HG03060 (cell line): ENCODE results near the gene FCGR3B.
"Not testable (repeated sequence)": the region's sequence is repeated elsewhere in the genome, so short reads cannot be mapped to it uniquely, and the experiment has no call there.

ENCODE experiments used
- ATAC-seq: cut with Tn5 transposase; IDR thresholded peaks from one replicate; pipeline ENCODE4 v1.9.1; 2021; ENCODE audit warnings: low read depth, moderate number of reproducible peaks; ENCODE audit not compliant: unreplicated experiment

Gene FCGR3B

GRCh38 chr1:161606541-161607336 lies 24.2 kb downstream of the FCGR3B start:
- ATAC-seq: not testable (repeated sequence)

DNA sequence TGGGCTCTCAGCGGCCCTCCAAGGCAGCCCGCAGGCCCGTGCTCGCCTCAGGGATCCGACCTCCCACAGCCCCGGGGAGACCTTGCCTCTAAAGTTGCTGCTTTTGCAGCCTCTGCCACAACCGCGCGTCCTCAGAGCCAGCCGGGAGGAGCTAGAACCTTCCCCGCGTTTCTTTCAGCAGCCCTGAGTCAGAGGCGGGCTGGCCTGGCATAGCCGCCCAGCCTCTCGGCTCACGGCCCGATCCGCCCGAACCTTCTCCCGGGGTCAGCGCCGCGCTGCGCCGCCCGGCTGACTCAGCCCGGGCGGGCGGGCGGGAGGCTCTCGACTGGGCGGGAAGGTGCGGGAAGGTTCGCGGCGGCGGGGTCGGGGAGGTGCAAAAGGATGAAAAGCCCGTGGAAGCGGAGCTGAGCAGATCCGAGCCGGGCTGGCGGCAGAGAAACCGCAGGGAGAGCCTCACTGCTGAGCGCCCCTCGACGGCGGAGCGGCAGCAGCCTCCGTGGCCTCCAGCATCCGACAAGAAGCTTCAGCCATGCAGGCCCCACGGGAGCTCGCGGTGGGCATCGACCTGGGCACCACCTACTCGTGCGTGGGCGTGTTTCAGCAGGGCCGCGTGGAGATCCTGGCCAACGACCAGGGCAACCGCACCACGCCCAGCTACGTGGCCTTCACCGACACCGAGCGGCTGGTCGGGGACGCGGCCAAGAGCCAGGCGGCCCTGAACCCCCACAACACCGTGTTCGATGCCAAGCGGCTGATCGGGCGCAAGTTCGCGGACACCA lies 25.0 kb downstream of the FCGR3B start:
- ATAC-seq: not testable (repeated sequence)

DNA sequence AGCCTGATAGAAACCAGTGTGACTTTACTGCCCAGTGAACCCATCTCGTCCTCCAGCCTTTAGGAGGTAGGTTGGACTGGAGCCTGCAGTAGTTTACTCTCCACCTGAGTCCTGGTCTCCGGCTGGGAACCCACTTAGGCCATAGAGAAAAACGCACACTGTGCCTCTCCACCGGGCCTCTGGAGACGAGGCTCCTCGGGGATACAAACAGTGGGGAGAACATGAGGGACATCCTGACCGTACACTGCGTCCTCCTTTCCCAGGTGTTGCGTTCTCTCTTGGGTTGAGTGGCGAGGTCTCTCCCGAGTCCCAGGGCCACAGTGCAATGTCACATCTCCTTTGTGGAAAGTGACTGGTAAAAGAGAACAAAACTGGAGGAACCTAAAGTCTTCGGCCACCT lies 26.0 kb downstream of the FCGR3B start:
- not testable (repeated sequence) for ATAC-seq

DNA sequence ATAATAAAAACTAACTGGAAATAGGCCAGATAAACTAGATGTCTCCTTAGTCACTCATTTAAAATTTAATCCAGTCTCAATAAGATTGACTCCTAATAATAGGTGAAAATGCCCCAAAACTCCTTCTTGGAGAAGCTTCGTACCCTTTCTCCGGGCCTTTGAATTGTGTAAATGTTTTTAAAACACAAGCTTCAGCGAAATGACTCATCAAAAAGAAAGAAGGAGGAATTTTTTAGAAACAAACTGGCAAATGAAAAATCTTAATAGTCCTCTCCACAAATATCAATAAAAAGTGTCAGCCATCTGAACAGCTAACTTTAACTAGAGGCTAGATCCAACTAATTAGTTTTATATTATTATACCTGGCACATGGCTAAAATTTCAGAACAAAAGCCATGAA lies 33.9 kb downstream of the FCGR3B start:
- ATAC-seq: not testable (repeated sequence)

DNA sequence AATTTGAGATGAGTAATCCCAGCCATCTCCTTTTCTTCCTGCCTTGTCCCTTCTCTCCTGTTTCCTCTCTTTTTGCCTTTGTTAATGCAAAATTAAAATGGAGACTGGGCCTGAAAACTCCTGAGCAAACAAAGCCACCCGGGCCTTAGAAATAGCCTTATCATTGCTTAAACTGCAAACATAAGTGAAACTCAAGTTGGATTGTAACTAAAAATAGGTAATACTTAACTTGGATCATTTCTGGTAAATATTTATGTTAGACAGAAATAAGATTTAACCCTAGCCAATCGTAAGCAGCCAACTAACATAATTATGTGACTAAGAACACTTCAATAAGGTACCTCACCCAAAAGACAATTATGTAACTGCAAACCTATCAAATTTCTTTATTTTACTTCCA lies 35.4 kb downstream of the FCGR3B start:
- ATAC-seq: not testable (repeated sequence)

GRCh38 chr1:161595173-161595572 lies 35.8 kb downstream of the FCGR3B start:
- not testable (repeated sequence) for ATAC-seq

DNA sequence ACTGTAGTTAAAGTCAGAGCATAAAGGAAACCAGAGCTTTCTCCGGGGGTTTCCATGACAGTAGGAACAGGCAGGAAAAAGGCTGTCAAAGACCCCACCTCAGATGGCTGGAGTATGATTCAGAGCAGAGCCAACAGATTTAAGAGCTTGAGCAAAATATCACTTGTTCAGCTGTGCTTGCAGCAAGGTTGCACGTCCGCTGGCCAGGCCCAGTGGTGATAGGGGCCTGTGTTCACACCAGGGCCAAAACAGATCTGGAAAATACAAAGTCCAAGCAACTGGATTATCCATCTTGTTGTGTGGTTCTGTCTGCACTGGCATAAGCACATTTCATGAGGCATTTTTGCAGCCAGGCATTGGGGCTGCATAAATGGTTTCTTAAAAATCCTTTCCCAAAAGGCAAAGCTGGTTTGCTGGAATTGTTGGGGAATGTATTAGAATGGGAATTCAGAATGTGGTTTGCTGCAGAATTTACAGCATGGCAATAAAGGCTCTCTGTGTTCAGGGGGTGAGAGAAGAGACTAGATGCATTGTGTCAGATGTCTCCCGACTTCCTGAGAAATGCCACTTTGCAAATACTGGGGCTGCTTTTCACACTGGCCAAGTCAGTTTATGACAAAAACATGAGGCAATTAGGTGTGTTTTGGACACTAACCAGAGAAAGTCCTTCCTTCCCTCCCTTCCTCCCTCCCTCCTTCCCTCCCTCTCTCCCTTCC lies 36.5 kb downstream of the FCGR3B start:
- not testable (repeated sequence) for ATAC-seq

DNA sequence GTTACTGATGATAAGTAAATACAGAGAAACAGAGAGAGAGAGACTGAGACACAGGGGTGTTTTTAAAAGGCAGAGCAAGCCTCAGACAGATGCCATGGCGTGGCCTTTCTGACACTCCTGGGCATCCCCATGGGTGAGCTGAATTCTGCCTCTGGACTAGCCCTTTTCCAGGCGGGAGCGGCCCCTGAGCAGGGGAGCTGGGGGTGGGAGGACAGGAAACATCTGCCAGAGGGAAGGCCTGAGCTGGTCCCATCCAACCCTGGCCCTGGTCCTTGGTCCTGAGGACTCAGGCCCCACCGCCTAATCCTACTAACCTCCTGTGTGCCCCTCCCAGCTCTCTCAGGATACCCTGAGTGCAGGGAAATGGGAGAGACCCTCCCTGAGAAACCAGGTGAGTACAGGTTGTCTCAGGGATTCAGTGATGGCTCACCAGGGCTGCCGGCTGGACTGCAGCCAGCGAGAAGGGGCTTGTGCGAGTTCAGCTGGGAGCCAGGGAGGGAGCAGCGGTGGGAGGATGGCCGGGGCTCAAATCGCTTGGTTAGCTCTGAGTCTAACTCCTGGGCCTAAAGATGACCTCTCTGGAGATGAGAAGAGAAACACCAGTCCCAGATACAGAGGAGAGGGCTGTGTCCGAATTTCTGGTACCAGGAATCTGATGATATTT lies 37.8 kb downstream of the FCGR3B start:
- not testable (repeated sequence) for ATAC-seq

GRCh38 chr1:161592586-161592985 lies 38.4 kb downstream of the FCGR3B start:
- not testable (repeated sequence) for ATAC-seq

DNA sequence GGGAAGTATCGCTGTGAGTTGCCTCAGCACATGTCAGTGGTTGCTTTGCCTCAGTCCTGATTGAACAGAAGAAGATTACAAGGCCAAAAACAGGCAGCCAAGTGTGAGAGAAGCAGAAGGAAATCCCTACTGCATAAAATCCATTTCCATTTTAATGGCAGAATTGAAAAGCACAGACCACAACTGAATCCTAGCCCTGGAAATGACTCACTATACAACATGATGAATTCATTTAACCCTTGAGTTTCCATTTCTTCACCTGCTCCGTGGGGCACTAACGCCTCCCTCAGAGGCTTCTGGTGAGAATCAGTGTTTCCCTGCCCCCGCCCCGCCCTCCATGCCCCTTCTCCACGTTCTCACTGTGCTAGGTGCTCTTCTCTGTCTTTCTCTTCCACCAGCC lies 41.1 kb downstream of the FCGR3B start:
- not testable (repeated sequence) for ATAC-seq

DNA sequence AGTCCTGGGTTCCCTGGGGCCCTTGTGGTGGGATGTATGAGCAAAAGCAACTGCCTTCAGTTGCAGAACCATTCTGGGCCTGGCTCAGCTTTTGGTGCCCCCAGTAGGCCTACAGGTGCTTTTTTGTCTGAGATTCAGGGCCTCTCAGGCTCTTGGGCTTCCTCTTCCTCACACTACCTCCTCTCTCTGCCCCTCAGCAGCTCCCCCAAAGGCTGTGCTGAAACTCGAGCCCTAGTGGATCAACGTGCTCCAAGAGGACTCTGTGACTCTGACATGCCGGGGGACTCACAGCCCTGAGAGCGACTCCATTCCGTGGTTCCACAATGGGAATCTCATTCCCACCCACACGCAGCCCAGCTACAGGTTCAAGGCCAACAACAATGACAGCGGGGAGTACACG lies 41.6 kb downstream of the FCGR3B start:
- ATAC-seq: not testable (repeated sequence)

DNA sequence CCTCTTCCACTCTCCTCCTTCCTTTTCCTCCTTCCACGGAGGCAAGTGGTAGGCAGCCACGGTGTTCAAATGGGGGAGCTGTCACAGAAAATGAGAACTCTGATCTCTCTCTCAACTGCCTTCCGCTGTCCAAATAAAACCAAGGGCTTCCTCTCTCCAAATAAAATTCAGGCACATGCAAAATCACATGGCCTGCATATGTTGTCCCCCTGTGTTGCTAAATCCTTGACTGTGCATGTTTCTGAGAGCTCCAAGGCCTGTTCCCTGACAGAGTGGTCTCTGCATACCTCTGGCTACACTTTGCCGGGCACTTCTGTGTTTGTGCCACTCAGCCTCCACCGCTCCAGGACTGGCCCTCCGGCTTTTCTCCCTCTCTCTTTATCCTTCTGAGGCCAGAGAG lies 42.4 kb downstream of the FCGR3B start:
- not testable (repeated sequence) for ATAC-seq

DNA sequence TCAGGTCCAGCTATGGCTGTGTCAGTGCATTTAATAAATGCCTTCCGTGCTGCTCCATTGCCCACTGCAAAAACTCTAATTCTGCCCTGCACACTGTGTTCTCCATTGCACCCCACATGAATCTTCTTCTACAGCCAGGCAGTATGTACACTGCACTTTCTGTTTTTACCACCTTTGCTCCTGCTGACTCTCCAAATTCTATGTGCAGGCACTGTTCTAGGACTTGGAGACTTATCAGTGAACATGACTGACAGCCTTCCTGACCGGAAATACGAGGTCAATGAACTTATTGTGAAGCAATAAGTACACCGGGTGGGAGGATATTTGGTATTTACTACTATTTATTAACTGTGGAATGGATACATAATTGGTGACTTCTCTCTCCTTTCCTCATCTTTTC lies 48.1 kb downstream of the FCGR3B start:
- not testable (repeated sequence) for ATAC-seq

DNA sequence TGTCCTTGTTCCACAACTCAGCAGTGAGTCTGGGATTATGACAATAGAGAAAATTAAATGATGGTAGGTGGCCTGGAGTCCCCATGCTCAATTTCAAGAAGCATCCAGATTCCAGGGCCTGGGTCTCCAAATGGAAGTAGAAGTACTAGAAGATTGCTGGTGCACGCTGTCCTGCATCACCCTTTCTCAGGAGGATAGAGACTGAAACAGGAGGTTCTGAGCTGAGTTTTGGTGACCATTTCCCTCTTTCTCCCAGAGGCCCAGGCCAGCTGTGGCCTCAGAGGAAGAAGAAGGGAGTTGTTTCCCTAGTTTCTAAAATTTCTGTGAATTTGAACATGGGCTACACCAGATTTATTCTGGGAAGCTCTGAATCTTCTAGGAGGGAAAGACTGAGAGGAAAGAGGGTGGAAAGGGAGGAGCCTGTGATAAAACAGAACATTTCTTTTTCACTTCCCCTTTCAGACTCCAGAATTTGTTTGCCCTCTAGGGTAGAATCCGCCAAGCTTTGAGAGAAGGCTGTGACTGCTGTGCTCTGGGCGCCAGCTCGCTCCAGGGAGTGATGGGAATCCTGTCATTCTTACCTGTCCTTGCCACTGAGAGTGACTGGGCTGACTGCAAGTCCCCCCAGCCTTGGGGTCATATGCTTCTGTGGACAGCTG lies 50.0 kb downstream of the FCGR3B start:
- peak; percentile 45 for ATAC-seq

- ATAC-seq: not testable (repeated sequence)
Measured at GRCh38 chr1:161579856-161580507, 51.0 kb downstream of the FCGR3B start.

GRCh38 chr1:161576676-161577075 lies 54.3 kb downstream of the FCGR3B start:
- ATAC-seq: not testable (repeated sequence)
